DOHH2 (cell line): ENCODE data around the gene OR2T2.

Source experiments
- H3F3A ChIP-seq: fragments of 200-600 bp; sonication (generic), shearing (Covaris generic); 2 replicates; pipeline ENCODE4 v1.6.0; 2016; ENCODE audit warnings: antibody characterized with exemption, mild to moderate bottlenecking; ENCODE audit not compliant: control insufficient read depth, insufficient read depth
- H3K27ac ChIP-seq: fragments of 200-600 bp; sonication (generic); 2 replicates; pipeline ENCODE4 v1.5.1; 2014; ENCODE audit warnings: low read depth, mild to moderate bottlenecking, low read length, moderate library complexity
- H3K27me3 ChIP-seq: fragments of 200-600 bp; sonication (generic); 2 replicates; pipeline ENCODE4 v1.6.1; 2014; ENCODE audit warnings: mild to moderate bottlenecking, low read length, mixed read lengths; ENCODE audit not compliant: control insufficient read depth
- H3K36me3 ChIP-seq: fragments of 200-600 bp; sonication (generic); 2 replicates; pipeline ENCODE4 v1.6.1; 2014; ENCODE audit warnings: mild to moderate bottlenecking, low read length, moderate library complexity, mixed read lengths; ENCODE audit not compliant: control insufficient read depth
- H3K4me1 ChIP-seq: fragments of 200-600 bp; sonication (generic); 2 replicates; pipeline ENCODE4 v1.6.1; 2014; ENCODE audit warnings: mild to moderate bottlenecking, low read length, mixed read lengths; ENCODE audit not compliant: control insufficient read depth
- H3K4me2 ChIP-seq: fragments of 200-600 bp; sonication (generic); 2 replicates; pipeline ENCODE4 v1.6.0; 2014; ENCODE audit warnings: mild to moderate bottlenecking, low read length, moderate library complexity
- H3K4me3 ChIP-seq: fragments of 200-600 bp; sonication (generic); 2 replicates; pipeline ENCODE4 v1.5.1; 2014; ENCODE audit warnings: mild to moderate bottlenecking, low read length, mixed read lengths
- H3K79me2 ChIP-seq: fragments of 200-600 bp; sonication (generic); 2 replicates; pipeline ENCODE4 v1.6.1; 2014; ENCODE audit warnings: mild to moderate bottlenecking, low read length, mixed read lengths; ENCODE audit not compliant: control insufficient read depth
- H3K9me2 ChIP-seq: fragments of 200-600 bp; sonication (generic); replicated peaks from 2 replicates; pipeline ENCODE4 v1.6.1; 2014; ENCODE audit warnings: mild to moderate bottlenecking, low read length, mixed read lengths; ENCODE audit not compliant: control insufficient read depth
- H3K9me3 ChIP-seq: fragments of 200-600 bp; sonication (generic); 2 replicates; pipeline ENCODE4 v1.6.1; 2014; ENCODE audit warnings: antibody characterized with exemption, low read length, mixed read lengths; ENCODE audit not compliant: control insufficient read depth, insufficient read depth
- H4K20me1 ChIP-seq: fragments of 200-600 bp; sonication (generic); 2 replicates; pipeline ENCODE4 v1.6.0; 2014; ENCODE audit warnings: low read depth, mild to moderate bottlenecking, antibody characterized with exemption, low read length, moderate library complexity; ENCODE audit not compliant: control insufficient read depth, insufficient read depth
- EZH2phosphoT487 ChIP-seq: fragments of 200-600 bp; sonication (generic); IDR thresholded peaks from 2 replicates; pipeline ENCODE4 v1.6.1; 2017; ENCODE audit warnings: borderline replicate concordance, mild to moderate bottlenecking, antibody characterized with exemption, low read length, moderate library complexity, mixed read lengths
- TF ChIP-seq, protein P1 (sequence below): fragments of 200-600 bp; sonication (generic); IDR thresholded peaks from one replicate; pipeline ENCODE4 v1.5.1; 2014; ENCODE audit warnings: antibody characterized with exemption, mild to moderate bottlenecking, low read depth, low read length; ENCODE audit not compliant: poor library complexity, severe bottlenecking

Gene OR2T2

DNA sequence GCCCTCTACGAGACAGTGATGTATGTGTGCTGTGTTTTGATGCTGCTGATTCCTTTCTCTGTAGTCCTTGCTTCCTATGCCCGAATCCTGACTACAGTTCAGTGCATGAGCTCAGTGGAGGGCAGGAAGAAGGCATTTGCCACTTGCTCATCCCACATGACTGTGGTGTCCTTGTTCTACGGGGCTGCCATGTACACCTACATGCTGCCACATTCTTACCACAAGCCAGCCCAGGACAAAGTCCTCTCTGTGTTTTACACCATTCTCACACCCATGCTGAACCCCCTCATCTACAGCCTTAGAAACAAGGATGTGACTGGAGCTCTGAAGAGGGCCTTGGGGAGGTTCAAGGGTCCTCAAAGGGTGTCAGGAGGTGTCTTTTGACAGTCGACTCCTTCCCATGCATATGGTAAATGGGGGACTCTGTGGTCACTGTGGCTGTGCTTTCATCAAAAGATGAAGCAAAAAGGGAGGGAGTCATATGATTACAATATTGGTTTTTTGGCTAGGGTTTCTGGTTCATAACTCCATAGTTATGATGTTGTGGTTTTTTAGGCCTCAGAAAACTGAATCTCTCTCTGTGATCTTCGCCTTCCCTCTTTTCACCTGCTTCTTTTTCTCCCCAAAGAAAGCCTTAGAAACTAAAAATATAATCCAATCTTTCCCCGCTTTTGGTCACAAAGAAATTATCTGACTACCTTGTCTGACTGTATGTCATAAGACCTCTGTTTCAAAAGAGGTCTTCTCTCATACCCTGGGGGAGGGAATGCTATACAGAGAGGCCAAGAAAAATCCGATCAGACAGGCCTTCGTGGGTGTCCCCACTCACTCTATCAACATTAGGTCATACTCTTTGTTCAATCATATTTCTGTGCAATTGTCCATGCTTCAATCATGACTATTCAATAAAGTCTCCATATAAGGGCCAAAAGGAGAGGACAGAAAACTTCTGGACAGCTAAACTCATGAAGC lies 38.4 kb upstream of the OR2T2 start:
- H3K36me3 ChIP-seq = no peaks in the 10 kb centered on the region
- no peaks in the 10 kb centered on the region for H3K9me2 ChIP-seq
- no peaks in the 10 kb centered on the region for H4K20me1 ChIP-seq
- no peak overlapping the region for H3K27ac ChIP-seq
- TF ChIP-seq, protein P1, sequence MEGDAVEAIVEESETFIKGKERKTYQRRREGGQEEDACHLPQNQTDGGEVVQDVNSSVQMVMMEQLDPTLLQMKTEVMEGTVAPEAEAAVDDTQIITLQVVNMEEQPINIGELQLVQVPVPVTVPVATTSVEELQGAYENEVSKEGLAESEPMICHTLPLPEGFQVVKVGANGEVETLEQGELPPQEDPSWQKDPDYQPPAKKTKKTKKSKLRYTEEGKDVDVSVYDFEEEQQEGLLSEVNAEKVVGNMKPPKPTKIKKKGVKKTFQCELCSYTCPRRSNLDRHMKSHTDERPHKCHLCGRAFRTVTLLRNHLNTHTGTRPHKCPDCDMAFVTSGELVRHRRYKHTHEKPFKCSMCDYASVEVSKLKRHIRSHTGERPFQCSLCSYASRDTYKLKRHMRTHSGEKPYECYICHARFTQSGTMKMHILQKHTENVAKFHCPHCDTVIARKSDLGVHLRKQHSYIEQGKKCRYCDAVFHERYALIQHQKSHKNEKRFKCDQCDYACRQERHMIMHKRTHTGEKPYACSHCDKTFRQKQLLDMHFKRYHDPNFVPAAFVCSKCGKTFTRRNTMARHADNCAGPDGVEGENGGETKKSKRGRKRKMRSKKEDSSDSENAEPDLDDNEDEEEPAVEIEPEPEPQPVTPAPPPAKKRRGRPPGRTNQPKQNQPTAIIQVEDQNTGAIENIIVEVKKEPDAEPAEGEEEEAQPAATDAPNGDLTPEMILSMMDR = no peak
- no peak for TF ChIP-seq EZH2phosphoT487
- H3K4me3 ChIP-seq = no peak overlapping the region
- no peaks in the 10 kb centered on the region for H3K9me3 ChIP-seq
- peaks cover 5% of the 10 kb centered on the region for H3F3A ChIP-seq
- H3K4me2 ChIP-seq = no peak overlapping the region
- H3K4me1 ChIP-seq = no peaks in the 10 kb centered on the region
- no peaks in the 10 kb centered on the region for H3K79me2 ChIP-seq
- no peaks in the 10 kb centered on the region for H3K27me3 ChIP-seq

DNA sequence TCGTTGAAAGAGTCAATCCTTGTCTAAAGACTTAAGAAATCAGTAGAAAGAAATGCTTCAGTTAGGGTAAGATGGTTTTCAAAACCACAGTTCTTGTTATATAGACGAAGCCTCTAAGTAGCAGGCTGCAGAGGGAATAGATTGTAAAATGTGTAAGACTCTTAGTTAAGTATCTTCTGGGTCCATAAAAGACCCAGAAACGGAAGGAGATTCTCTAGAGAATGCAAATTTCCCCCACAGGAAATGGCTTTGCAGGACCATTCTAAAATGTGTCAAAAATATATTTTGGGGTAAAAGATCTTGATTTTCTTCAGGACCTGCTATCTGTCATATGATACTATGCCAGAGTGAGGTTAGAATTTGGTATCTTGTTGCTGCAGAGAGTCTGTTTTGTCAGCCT lies 29.2 kb upstream of the OR2T2 start:
- H3K36me3 ChIP-seq = no peaks in the 10 kb centered on the region
- H3K27me3 ChIP-seq = no peaks in the 10 kb centered on the region
- H3F3A ChIP-seq = no peaks in the 10 kb centered on the region
- H3K9me3 ChIP-seq = peaks cover 3% of the 10 kb centered on the region
- H3K9me2 ChIP-seq = no peaks in the 10 kb centered on the region
- H3K4me1 ChIP-seq = peaks cover 6% of the 10 kb centered on the region; the same call in 1 of the 2 replicates
- TF ChIP-seq, protein P1 = no peak
- TF ChIP-seq EZH2phosphoT487 = no peak
- H3K27ac ChIP-seq = no peak overlapping the region
- H4K20me1 ChIP-seq = no peaks in the 10 kb centered on the region
- no peaks in the 10 kb centered on the region for H3K79me2 ChIP-seq
- no peak overlapping the region for H3K4me2 ChIP-seq
- no peak overlapping the region for H3K4me3 ChIP-seq

GRCh38 chr1:248417854-248418253 lies 27.6 kb upstream of the OR2T2 start:
- no peaks in the 10 kb centered on the region for H3K27me3 ChIP-seq
- peaks cover 6% of the 10 kb centered on the region; the same call in 1 of the 2 replicates for H3K4me1 ChIP-seq
- H3K9me2 ChIP-seq = no peaks in the 10 kb centered on the region
- no peak overlapping the region for H3K4me3 ChIP-seq
- no peak overlapping the region for H3K4me2 ChIP-seq
- TF ChIP-seq, protein P1 = no peak
- TF ChIP-seq EZH2phosphoT487 = no peak
- H4K20me1 ChIP-seq = no peaks in the 10 kb centered on the region
- H3K79me2 ChIP-seq = no peaks in the 10 kb centered on the region
- H3K9me3 ChIP-seq = peaks cover 4% of the 10 kb centered on the region
- H3K27ac ChIP-seq = no peak overlapping the region
- no peaks in the 10 kb centered on the region for H3K36me3 ChIP-seq
- H3F3A ChIP-seq = no peaks in the 10 kb centered on the region
